HepG2 (cell line): Measurements from ENCODE around the gene RUSC1. TPM values are rescaled to one million over a fixed set of nuclear protein-coding genes. Genes with fewer than 3 reads are reported as not detected.

ENCODE experiments used
- ATRX ChIP-seq: sonication (generic); formaldehyde crosslinking; IDR thresholded peaks from 2 replicates; pipeline ENCODE4 v1.4.0; 2020; ENCODE audit warnings: missing genetic modification reagents, borderline replicate concordance
- BHLHE40 ChIP-seq: IDR thresholded peaks from 2 replicates; pipeline ENCODE4 v1.6.1; 2011; ENCODE audit warnings: low read length, improper control_type of control experiment
- CBX5 ChIP-seq: sonication (generic); formaldehyde crosslinking; IDR thresholded peaks from 2 replicates; pipeline ENCODE4 v1.4.0; 2020; ENCODE audit warnings: missing genetic modification reagents, borderline replicate concordance
- KAT2B ChIP-seq: fragments of 150-350 bp; IDR thresholded peaks from 2 replicates; pipeline ENCODE4 v1.6.1; 2014; ENCODE audit warnings: low read depth, low read length, borderline replicate concordance
- MEIS1 ChIP-seq: sonication (generic); formaldehyde crosslinking; IDR thresholded peaks from 2 replicates; pipeline ENCODE4 v1.9.0; 2021; ENCODE audit warnings: mild to moderate bottlenecking, missing genetic modification reagents, moderate library complexity, borderline replicate concordance
- MLLT10 ChIP-seq: sonication (generic); formaldehyde crosslinking; IDR thresholded peaks from 2 replicates; pipeline ENCODE4 v1.4.0; 2020; ENCODE audit warnings: missing genetic modification reagents
- MXD1 ChIP-seq: sonication (generic); formaldehyde crosslinking; IDR thresholded peaks from 2 replicates; pipeline ENCODE4 v1.4.0; 2020; ENCODE audit warnings: mild to moderate bottlenecking, missing genetic modification reagents
- PLRG1 ChIP-seq: fragments of 450-650 bp; conservative IDR thresholded peaks from 2 replicates; pipeline ENCODE4 v1.6.1; 2016
- SIN3A ChIP-seq: IDR thresholded peaks from 2 replicates; pipeline ENCODE4 v1.6.1; 2011; ENCODE audit warnings: low read depth, mild to moderate bottlenecking, control low read depth, low read length, borderline replicate concordance
- TFDP2 ChIP-seq: sonication (generic); formaldehyde crosslinking; IDR thresholded peaks from 2 replicates; pipeline ENCODE4 v1.4.0; 2020; ENCODE audit warnings: missing genetic modification reagents
- ZNF337 ChIP-seq: sonication (generic); formaldehyde crosslinking; IDR thresholded peaks from 2 replicates; pipeline ENCODE4 v1.5.1; 2020; ENCODE audit warnings: missing genetic modification reagents, low read depth, mild to moderate bottlenecking, borderline replicate concordance
- ZNF451 ChIP-seq: sonication (generic); formaldehyde crosslinking; IDR thresholded peaks from 2 replicates; pipeline ENCODE4 v1.5.0; 2020; ENCODE audit warnings: mild to moderate bottlenecking, missing genetic modification reagents
- ZNF562 ChIP-seq: sonication (generic); formaldehyde crosslinking; IDR thresholded peaks from 2 replicates; pipeline ENCODE4 v1.8.0; 2022; ENCODE audit warnings: missing genetic modification reagents, borderline replicate concordance
- ZNF605 ChIP-seq: sonication (generic); formaldehyde crosslinking; IDR thresholded peaks from 2 replicates; pipeline ENCODE4 v1.8.0; 2022; ENCODE audit warnings: mild to moderate bottlenecking, missing genetic modification reagents
- ZNF672 ChIP-seq: sonication (generic); formaldehyde crosslinking; IDR thresholded peaks from 2 replicates; pipeline ENCODE4 v1.8.1; 2022; ENCODE audit warnings: missing genetic modification reagents
- ZNF687 ChIP-seq: sonication (generic); formaldehyde crosslinking; IDR thresholded peaks from 2 replicates; pipeline ENCODE4 v1.5.1; 2020; ENCODE audit warnings: mild to moderate bottlenecking, missing genetic modification reagents, moderate library complexity
- polyA plus RNA-seq, 8 experiments: library from polyadenylated mRNA; depleted of rRNA in 3 of 8; stranded (reverse) in 7 of 8; unstranded in 1 of 8; fragments of >200 nt; fragmentation: Illumina TruSeq in 4 of 8; extraction: Trizol in 4 of 8; gene quantifications; 2 replicates each; pipeline versions ENCODE4 v1.2.1 to v1.2.3, GENCODE V29; 2011 to 2016; ENCODE audit warnings: low read depth in 4 of 8, missing spikeins in 1 of 8, mixed read lengths in 1 of 8; ENCODE audit not compliant: insufficient read depth in 1 of 8
- total RNA-seq, 5 experiments: library from RNA; depleted of rRNA; stranded (reverse); fragments of >200 nt; fragmentation: Illumina TruSeq; extraction: Trizol; gene quantifications; 2 replicates each; pipeline ENCODE4 v1.2.3, GENCODE V29; 2016; ENCODE audit warnings: low read depth in 1 of 5
- TF ChIP-seq, protein P1 (sequence below): sonication (generic); formaldehyde crosslinking; IDR thresholded peaks from 2 replicates; pipeline ENCODE4; 2020; ENCODE audit warnings: missing genetic modification reagents, mild to moderate bottlenecking, borderline replicate concordance
- TF ChIP-seq, protein P2 (sequence below): sonication (generic); formaldehyde crosslinking; IDR thresholded peaks from 2 replicates; pipeline ENCODE4 v1.4.0; 2020; ENCODE audit warnings: missing genetic modification reagents

Gene RUSC1
- total and polyA plus RNA-seq, 2 of the 13 experiments (the other 11 are each of a cell fraction or from before 2014, with no cell fraction given) = 18.7 to 20.4 TPM

DNA sequence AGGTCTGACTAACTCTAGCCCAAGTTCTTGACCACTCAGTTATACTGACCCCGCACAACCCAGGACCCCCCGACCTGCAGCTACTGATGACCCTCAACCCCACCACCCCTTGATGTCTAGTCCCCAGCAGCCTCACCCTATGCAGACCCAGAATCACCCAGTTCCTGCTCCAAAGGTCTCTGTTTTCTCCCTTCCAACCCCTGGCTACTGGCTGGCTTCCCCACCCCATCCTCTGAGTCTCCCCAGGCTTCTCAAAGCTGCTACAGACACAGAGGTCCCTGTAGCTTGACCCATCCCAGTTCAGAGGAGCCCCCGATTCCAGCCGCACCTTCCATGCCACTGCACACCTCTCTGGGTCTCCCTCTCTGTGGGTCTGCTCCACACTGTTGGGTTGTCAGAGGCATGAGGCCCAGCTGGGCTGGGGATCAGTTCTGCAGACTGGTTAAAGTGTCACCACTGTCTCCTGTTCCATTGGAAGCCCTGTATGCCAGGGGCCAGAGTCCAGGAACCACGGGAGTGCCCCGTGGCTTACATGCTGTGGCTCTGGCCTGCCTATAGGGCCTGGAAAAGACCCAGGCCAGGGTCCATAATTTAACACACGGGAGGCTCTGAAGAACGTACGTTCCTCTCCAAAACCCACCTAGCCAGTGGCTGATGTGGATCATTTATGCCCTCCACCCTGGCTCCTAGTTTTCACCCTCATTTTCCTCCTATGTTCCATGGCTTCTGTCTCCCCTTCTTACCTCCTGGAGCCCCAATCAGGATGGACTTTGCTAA lies 20.0 kb upstream of the RUSC1 start (continued):
- TF ChIP-seq, protein P1, sequence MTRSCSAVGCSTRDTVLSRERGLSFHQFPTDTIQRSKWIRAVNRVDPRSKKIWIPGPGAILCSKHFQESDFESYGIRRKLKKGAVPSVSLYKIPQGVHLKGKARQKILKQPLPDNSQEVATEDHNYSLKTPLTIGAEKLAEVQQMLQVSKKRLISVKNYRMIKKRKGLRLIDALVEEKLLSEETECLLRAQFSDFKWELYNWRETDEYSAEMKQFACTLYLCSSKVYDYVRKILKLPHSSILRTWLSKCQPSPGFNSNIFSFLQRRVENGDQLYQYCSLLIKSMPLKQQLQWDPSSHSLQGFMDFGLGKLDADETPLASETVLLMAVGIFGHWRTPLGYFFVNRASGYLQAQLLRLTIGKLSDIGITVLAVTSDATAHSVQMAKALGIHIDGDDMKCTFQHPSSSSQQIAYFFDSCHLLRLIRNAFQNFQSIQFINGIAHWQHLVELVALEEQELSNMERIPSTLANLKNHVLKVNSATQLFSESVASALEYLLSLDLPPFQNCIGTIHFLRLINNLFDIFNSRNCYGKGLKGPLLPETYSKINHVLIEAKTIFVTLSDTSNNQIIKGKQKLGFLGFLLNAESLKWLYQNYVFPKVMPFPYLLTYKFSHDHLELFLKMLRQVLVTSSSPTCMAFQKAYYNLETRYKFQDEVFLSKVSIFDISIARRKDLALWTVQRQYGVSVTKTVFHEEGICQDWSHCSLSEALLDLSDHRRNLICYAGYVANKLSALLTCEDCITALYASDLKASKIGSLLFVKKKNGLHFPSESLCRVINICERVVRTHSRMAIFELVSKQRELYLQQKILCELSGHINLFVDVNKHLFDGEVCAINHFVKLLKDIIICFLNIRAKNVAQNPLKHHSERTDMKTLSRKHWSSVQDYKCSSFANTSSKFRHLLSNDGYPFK (CRISPR knock-in tag) = peak; percentile 71; the same call in 1 of the 2 replicates
- no peak for TF ChIP-seq ZNF672
- no peak for TF ChIP-seq PLRG1
- peak; percentile 99 for TF ChIP-seq ZNF687 (CRISPR knock-in tag)
- peak; percentile 71 for TF ChIP-seq TFDP2
- peak; percentile 95 for TF ChIP-seq MEIS1 (CRISPR knock-in tag)
- TF ChIP-seq MXD1 = peak; percentile 75
- TF ChIP-seq ZNF337 (CRISPR knock-in tag) = peak; percentile 97; the same call in 1 of the 2 replicates
- peak; percentile 78; the same call in 1 of the 2 replicates for TF ChIP-seq SIN3A
- peak; percentile 88; the same call in 1 of the 2 replicates for TF ChIP-seq ZNF451
- TF ChIP-seq, protein P2, sequence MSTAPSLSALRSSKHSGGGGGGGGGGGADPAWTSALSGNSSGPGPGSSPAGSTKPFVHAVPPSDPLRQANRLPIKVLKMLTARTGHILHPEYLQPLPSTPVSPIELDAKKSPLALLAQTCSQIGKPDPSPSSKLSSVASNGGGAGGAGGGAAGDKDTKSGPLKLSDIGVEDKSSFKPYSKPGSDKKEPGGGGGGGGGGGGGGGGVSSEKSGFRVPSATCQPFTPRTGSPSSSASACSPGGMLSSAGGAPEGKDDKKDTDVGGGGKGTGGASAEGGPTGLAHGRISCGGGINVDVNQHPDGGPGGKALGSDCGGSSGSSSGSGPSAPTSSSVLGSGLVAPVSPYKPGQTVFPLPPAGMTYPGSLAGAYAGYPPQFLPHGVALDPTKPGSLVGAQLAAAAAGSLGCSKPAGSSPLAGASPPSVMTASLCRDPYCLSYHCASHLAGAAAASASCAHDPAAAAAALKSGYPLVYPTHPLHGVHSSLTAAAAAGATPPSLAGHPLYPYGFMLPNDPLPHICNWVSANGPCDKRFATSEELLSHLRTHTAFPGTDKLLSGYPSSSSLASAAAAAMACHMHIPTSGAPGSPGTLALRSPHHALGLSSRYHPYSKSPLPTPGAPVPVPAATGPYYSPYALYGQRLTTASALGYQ = 0 out of 2 replicates have a peak, but pooled peaks have one; percentile 60
- no peak for TF ChIP-seq KAT2B
- TF ChIP-seq ATRX = no peak
- TF ChIP-seq BHLHE40 = no peak
- no peak for TF ChIP-seq ZNF562 (CRISPR knock-in tag)
- TF ChIP-seq CBX5 (CRISPR knock-in tag) = peak; percentile 83; the same call in 1 of the 2 replicates
- no peak; the same call in none of the 2 replicates for TF ChIP-seq ZNF605 (CRISPR knock-in tag)
- no peak for TF ChIP-seq MLLT10
